HepG2 (cell line): ENCODE data around the gene CAPN9. TPM values are rescaled to one million over a fixed set of nuclear protein-coding genes. Genes with fewer than 3 reads are reported as not detected.

Source experiments
- HIVEP1 ChIP-seq: sonication (generic); formaldehyde crosslinking; IDR thresholded peaks from 2 replicates; pipeline ENCODE4 v1.4.0; 2020; ENCODE audit warnings: mild to moderate bottlenecking, missing genetic modification reagents
- MAFK ChIP-seq, 2 experiments: IDR thresholded peaks in 1 of 2; conservative IDR thresholded peaks in 1 of 2; 2 replicates each; pipeline ENCODE4 v1.6.1; 2011; ENCODE audit warnings: improper control_type of control experiment in 2 of 2, low read length in 2 of 2
- MED13 ChIP-seq: sonication (generic); formaldehyde crosslinking; IDR thresholded peaks from 2 replicates; pipeline ENCODE4 v1.5.0; 2020; ENCODE audit warnings: missing genetic modification reagents
- NFIC ChIP-seq: IDR thresholded peaks from 2 replicates; pipeline ENCODE4 v1.6.1; 2012; ENCODE audit warnings: mild to moderate bottlenecking, low read length, inconsistent platforms
- POGZ ChIP-seq: sonication (generic); formaldehyde crosslinking; IDR thresholded peaks from 2 replicates; pipeline ENCODE4 v1.4.0; 2020; ENCODE audit warnings: mild to moderate bottlenecking, missing genetic modification reagents
- POLR2G ChIP-seq: fragments of 200-400 bp; formaldehyde crosslinking; IDR thresholded peaks from 2 replicates; pipeline ENCODE4 v1.6.1; 2018; ENCODE audit warnings: mild to moderate bottlenecking, low read depth, low read length, moderate library complexity
- PPARG ChIP-seq: conservative IDR thresholded peaks from 2 replicates; pipeline ENCODE4 v1.6.1; 2016; ENCODE audit warnings: missing biosample characterization, missing genetic modification reagents
- RBFOX2 ChIP-seq: fragments of 200-400 bp; formaldehyde crosslinking; IDR thresholded peaks from 2 replicates; pipeline ENCODE4 v1.6.1; 2017; ENCODE audit warnings: low read depth, mild to moderate bottlenecking, low read length
- SMAD3 ChIP-seq: sonication (generic); formaldehyde crosslinking; IDR thresholded peaks from 2 replicates; pipeline ENCODE4 v1.4.0; 2020; ENCODE audit warnings: missing genetic modification reagents
- SNAPC2 ChIP-seq: sonication (generic); formaldehyde crosslinking; IDR thresholded peaks from 2 replicates; pipeline ENCODE4 v1.8.1; 2022; ENCODE audit warnings: mild to moderate bottlenecking, missing genetic modification reagents
- SOX6 ChIP-seq, 2 experiments: fragments of 450-650 bp in 1 of 2; sonication (generic) in 1 of 2; formaldehyde crosslinking in 1 of 2; IDR thresholded peaks; 2 replicates each; pipeline versions ENCODE4 v1.4.0 to v1.6.1; 2017 to 2020; ENCODE audit warnings: antibody characterized with exemption in 1 of 2, mild to moderate bottlenecking in 1 of 2, missing genetic modification reagents in 1 of 2
- SP5 ChIP-seq: IDR thresholded peaks from 2 replicates; pipeline ENCODE4 v1.6.1; 2016; ENCODE audit warnings: low read depth, borderline replicate concordance
- SSRP1 ChIP-seq: IDR thresholded peaks from 2 replicates; pipeline ENCODE4 v1.6.1; 2016; ENCODE audit warnings: control low read depth
- ZFP36 ChIP-seq: fragments of 150-350 bp; IDR thresholded peaks from 2 replicates; pipeline ENCODE4 v1.6.1; 2018; ENCODE audit warnings: borderline replicate concordance, low read length, low read depth; ENCODE audit not compliant: partially characterized antibody
- ZNF138 ChIP-seq: sonication (generic); formaldehyde crosslinking; IDR thresholded peaks from 2 replicates; pipeline ENCODE4 v1.5.0; 2020; ENCODE audit warnings: mild to moderate bottlenecking, low read depth, missing genetic modification reagents
- ZNF354B ChIP-seq: sonication (generic); formaldehyde crosslinking; IDR thresholded peaks from 2 replicates; pipeline ENCODE4 v1.8.0; 2022; ENCODE audit warnings: mild to moderate bottlenecking, missing genetic modification reagents
- ZNF557 ChIP-seq: sonication (generic); formaldehyde crosslinking; IDR thresholded peaks from 2 replicates; pipeline ENCODE4 v1.4.0; 2020; ENCODE audit warnings: missing genetic modification reagents
- ZNF563 ChIP-seq: sonication (generic); formaldehyde crosslinking; IDR thresholded peaks from 2 replicates; pipeline ENCODE4 v1.8.0; 2022; ENCODE audit warnings: mild to moderate bottlenecking, moderate library complexity, missing genetic modification reagents
- polyA plus RNA-seq, 8 experiments: library from polyadenylated mRNA; depleted of rRNA in 3 of 8; stranded (reverse) in 7 of 8; unstranded in 1 of 8; fragments of >200 nt; fragmentation: Illumina TruSeq in 4 of 8; extraction: Trizol in 4 of 8; gene quantifications; 2 replicates each; pipeline versions ENCODE4 v1.2.1 to v1.2.3, GENCODE V29; 2011 to 2016; ENCODE audit warnings: low read depth in 4 of 8, missing spikeins in 1 of 8, mixed read lengths in 1 of 8; ENCODE audit not compliant: insufficient read depth in 1 of 8
- total RNA-seq, 5 experiments: library from RNA; depleted of rRNA; stranded (reverse); fragments of >200 nt; fragmentation: Illumina TruSeq; extraction: Trizol; gene quantifications; 2 replicates each; pipeline ENCODE4 v1.2.3, GENCODE V29; 2016; ENCODE audit warnings: low read depth in 1 of 5
- TF ChIP-seq, protein P1 (sequence below): sonication (generic); formaldehyde crosslinking; IDR thresholded peaks from 2 replicates; pipeline ENCODE4 v1.8.1; 2023; ENCODE audit warnings: mild to moderate bottlenecking, missing genetic modification reagents
- TF ChIP-seq, protein P2 (sequence below): sonication (generic); formaldehyde crosslinking; IDR thresholded peaks from 2 replicates; pipeline ENCODE4 v1.4.0; 2020; ENCODE audit warnings: missing genetic modification reagents
- TF ChIP-seq, protein P3 (sequence below): sonication (generic); formaldehyde crosslinking; IDR thresholded peaks from 2 replicates; pipeline ENCODE4 v1.5.0; 2020; ENCODE audit warnings: missing genetic modification reagents, mild to moderate bottlenecking, borderline replicate concordance
- TF ChIP-seq, protein P4 (sequence below): sonication (generic); formaldehyde crosslinking; conservative IDR thresholded peaks from 2 replicates; pipeline ENCODE4 v1.4.0; 2020; ENCODE audit warnings: mild to moderate bottlenecking, missing genetic modification reagents, moderate library complexity

The CAPN9 gene
- total and polyA plus RNA-seq, 2 of the 13 experiments (the other 11 are each of a cell fraction or from before 2014, with no cell fraction given): 0.04 to 0.31 TPM

DNA sequence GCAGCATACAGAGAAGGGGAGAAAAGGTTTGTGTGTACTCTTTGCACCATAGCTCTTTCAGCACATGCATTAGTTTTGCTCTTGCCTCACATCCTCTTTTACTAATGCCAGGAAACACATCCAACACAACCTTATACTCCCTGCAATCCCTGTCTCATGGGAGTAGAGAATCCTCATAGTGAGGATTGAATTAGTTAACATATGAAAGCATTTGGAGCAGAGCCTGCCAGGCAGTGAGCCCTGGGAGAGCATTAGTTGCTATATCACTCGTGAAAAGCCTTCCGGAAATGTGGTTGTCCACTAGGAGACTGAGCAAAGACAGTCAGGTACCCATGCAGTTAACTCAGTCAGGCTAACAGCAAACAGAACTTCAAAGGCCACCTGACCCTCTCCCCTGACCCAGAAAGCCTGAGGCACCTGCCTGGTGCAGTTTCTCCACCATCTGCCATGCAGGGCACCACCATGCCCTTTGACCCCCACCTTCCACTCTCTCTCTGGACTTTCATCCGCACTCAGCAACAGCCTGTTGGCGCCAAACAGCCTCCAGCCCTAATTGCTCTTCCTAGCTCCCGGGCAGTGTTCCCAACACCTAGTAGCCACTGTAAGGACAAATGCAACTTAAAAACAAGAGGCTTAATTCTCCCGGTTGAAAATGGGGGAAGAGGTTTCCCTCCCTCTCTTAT is 18.3 kb upstream of the CAPN9 start (continued):
- TF ChIP-seq, protein P1, sequence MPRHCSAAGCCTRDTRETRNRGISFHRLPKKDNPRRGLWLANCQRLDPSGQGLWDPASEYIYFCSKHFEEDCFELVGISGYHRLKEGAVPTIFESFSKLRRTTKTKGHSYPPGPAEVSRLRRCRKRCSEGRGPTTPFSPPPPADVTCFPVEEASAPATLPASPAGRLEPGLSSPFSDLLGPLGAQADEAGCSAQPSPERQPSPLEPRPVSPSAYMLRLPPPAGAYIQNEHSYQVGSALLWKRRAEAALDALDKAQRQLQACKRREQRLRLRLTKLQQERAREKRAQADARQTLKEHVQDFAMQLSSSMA (CRISPR knock-in tag): no peak
- TF ChIP-seq NFIC (peak; percentile 86), SOX6 (IDR thresholded peaks at IDR 0.05) (no peak), SOX6 (CRISPR knock-in tag; IDR thresholded peaks at IDR 0.05) (peak; percentile 96), ZFP36 (no peak), MAFK (conservative IDR thresholded peaks at IDR 0.05 in 1 of 2, IDR thresholded peaks at IDR 0.05 in 1 of 2; ENCODE audit: low read length in 2 of 2) (no peak), ZNF563 (peak; percentile 59; the same call in 1 of the 2 replicates), ZNF354B (CRISPR knock-in tag) (no peak), MED13 (CRISPR knock-in tag) (peak; percentile 90), PPARG (CRISPR knock-in tag) (peak; percentile 97), POLR2G (peak; percentile 58; the same call in 1 of the 2 replicates), HIVEP1 (peak; percentile 84), ZNF138 (no peak), RBFOX2 (peak; percentile 62), ZNF557 (peak; percentile 59; the same call in 1 of the 2 replicates), SP5 (peak; percentile 40; the same call in 1 of the 2 replicates), POGZ (CRISPR knock-in tag) (peak; percentile 94), SNAPC2 (0 out of 2 replicates have a peak, but pooled peaks have one; percentile 61), SMAD3 (CRISPR knock-in tag) (peak; percentile 96), SSRP1 (CRISPR knock-in tag) (no peak; the same call in 1 of the 2 replicates)
- TF ChIP-seq, protein P2, sequence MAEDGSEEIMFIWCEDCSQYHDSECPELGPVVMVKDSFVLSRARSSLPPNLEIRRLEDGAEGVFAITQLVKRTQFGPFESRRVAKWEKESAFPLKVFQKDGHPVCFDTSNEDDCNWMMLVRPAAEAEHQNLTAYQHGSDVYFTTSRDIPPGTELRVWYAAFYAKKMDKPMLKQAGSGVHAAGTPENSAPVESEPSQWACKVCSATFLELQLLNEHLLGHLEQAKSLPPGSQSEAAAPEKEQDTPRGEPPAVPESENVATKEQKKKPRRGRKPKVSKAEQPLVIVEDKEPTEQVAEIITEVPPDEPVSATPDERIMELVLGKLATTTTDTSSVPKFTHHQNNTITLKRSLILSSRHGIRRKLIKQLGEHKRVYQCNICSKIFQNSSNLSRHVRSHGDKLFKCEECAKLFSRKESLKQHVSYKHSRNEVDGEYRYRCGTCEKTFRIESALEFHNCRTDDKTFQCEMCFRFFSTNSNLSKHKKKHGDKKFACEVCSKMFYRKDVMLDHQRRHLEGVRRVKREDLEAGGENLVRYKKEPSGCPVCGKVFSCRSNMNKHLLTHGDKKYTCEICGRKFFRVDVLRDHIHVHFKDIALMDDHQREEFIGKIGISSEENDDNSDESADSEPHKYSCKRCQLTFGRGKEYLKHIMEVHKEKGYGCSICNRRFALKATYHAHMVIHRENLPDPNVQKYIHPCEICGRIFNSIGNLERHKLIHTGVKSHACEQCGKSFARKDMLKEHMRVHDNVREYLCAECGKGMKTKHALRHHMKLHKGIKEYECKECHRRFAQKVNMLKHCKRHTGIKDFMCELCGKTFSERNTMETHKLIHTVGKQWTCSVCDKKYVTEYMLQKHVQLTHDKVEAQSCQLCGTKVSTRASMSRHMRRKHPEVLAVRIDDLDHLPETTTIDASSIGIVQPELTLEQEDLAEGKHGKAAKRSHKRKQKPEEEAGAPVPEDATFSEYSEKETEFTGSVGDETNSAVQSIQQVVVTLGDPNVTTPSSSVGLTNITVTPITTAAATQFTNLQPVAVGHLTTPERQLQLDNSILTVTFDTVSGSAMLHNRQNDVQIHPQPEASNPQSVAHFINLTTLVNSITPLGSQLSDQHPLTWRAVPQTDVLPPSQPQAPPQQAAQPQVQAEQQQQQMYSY (CRISPR knock-in tag): no peak
- TF ChIP-seq, protein P3, sequence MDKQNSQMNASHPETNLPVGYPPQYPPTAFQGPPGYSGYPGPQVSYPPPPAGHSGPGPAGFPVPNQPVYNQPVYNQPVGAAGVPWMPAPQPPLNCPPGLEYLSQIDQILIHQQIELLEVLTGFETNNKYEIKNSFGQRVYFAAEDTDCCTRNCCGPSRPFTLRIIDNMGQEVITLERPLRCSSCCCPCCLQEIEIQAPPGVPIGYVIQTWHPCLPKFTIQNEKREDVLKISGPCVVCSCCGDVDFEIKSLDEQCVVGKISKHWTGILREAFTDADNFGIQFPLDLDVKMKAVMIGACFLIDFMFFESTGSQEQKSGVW (CRISPR knock-in tag): no peak
- TF ChIP-seq, protein P4, sequence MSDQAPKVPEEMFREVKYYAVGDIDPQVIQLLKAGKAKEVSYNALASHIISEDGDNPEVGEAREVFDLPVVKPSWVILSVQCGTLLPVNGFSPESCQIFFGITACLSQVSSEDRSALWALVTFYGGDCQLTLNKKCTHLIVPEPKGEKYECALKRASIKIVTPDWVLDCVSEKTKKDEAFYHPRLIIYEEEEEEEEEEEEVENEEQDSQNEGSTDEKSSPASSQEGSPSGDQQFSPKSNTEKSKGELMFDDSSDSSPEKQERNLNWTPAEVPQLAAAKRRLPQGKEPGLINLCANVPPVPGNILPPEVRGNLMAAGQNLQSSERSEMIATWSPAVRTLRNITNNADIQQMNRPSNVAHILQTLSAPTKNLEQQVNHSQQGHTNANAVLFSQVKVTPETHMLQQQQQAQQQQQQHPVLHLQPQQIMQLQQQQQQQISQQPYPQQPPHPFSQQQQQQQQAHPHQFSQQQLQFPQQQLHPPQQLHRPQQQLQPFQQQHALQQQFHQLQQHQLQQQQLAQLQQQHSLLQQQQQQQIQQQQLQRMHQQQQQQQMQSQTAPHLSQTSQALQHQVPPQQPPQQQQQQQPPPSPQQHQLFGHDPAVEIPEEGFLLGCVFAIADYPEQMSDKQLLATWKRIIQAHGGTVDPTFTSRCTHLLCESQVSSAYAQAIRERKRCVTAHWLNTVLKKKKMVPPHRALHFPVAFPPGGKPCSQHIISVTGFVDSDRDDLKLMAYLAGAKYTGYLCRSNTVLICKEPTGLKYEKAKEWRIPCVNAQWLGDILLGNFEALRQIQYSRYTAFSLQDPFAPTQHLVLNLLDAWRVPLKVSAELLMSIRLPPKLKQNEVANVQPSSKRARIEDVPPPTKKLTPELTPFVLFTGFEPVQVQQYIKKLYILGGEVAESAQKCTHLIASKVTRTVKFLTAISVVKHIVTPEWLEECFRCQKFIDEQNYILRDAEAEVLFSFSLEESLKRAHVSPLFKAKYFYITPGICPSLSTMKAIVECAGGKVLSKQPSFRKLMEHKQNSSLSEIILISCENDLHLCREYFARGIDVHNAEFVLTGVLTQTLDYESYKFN (CRISPR knock-in tag): peak; percentile 99
